HG03060 (cell line): ENCODE data around the gene ZNF331.

Experiments used
- ATAC-seq: cut with Tn5 transposase; IDR thresholded peaks from one replicate; pipeline ENCODE4 v1.9.1; 2021; ENCODE audit warnings: low read depth, moderate number of reproducible peaks; ENCODE audit not compliant: unreplicated experiment

ZNF331 gene

DNA sequence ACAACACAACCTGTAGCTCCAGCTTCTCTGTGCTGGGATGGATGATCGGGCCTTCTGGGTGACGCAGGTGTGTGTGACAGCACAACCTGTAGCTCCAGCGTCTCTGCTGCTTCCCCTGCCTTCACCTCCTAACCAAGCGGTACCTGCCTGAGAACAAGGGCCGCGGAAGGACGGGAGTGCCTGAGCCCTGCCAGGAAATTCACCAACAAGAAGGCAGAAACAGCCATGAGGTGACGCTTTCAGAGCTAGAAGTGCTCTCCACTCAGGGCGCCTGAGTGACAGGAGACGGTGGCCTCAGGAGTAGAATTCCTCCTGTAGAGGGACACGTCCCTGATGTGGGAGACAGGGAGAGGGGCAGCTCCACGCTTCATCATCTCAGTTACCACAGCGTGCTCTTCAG, 17.4 kb downstream of the ZNF331 start:
- no peak for ATAC-seq

DNA sequence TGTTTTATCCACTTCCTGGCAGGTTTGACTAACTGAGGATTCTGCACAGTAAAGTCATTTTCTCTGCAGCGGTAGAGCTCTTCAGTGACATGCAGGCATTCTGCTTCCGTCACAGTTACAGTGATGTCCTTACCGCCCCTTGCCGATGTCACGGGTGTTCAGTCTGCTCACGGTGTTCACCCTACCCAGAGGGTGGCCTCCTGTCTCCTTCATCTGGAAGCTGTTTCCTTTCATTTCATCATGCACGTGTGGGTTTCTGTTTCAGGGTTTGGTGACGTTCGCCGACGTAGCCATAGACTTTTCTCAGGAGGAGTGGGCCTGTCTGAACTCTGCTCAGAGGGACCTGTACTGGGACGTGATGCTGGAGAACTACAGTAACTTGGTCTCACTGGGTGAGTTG, 33.4 kb downstream of the ZNF331 start:
- ATAC-seq, result no peak

DNA sequence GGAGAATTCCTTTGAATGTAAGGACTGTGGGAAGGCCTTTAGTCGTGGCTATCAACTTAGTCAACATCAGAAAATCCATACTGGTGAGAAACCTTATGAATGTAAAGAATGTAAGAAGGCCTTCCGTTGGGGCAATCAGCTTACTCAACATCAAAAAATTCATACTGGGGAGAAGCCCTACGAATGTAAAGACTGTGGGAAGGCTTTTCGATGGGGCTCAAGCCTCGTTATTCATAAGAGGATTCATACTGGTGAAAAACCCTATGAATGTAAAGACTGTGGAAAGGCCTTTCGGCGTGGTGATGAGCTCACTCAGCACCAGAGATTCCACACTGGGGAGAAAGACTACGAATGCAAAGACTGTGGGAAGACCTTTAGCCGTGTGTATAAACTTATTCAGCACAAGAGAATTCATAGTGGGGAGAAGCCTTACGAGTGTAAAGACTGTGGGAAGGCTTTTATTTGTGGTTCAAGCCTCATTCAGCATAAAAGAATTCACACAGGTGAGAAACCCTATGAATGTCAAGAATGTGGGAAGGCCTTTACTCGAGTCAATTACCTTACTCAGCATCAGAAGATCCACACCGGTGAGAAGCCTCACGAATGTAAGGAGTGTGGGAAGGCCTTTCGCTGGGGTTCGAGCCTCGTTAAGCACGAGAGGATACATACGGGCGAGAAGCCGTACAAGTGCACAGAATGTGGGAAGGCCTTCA, 39.2 kb downstream of the ZNF331 start:
- ATAC-seq, result no peak

DNA sequence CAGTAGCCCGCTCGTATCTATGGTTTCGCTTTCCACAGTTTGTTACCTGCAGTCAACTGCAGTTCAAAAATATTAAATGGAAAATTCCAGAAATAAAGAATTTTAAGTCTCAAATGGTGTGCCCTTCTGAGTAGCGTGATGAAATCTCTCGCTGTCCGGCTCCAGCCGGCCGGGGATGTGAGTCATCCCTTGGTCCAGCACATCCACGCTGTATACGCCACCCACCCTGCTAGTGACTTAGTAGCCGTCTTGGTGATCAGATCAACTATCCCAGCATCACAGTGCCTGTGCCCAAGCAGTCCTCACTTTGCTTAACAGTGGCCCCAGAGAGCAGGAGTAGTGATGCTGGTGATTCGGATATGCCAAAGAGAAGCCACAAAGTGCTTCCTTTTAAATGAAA, 40.0 kb downstream of the ZNF331 start:
- no peak for ATAC-seq

DNA sequence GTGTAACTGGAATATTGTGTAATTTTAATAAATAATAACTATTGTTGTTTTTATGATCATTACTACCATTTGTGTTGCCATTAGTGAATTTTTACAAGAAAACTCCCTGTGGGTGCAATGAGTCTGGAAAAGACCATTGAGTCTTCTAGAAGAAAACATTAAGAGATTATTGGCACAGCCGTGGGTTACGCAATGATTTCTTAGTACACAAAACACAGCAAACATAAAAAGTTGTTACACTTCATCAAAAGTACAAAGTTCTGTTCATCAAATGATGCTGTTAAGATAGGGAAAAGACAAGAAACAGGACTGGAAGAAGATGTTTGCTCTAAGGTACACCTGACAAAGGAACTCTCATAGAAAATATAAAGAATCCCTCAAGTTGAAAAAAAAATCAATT, 41.6 kb downstream of the ZNF331 start:
- no peak for ATAC-seq

DNA sequence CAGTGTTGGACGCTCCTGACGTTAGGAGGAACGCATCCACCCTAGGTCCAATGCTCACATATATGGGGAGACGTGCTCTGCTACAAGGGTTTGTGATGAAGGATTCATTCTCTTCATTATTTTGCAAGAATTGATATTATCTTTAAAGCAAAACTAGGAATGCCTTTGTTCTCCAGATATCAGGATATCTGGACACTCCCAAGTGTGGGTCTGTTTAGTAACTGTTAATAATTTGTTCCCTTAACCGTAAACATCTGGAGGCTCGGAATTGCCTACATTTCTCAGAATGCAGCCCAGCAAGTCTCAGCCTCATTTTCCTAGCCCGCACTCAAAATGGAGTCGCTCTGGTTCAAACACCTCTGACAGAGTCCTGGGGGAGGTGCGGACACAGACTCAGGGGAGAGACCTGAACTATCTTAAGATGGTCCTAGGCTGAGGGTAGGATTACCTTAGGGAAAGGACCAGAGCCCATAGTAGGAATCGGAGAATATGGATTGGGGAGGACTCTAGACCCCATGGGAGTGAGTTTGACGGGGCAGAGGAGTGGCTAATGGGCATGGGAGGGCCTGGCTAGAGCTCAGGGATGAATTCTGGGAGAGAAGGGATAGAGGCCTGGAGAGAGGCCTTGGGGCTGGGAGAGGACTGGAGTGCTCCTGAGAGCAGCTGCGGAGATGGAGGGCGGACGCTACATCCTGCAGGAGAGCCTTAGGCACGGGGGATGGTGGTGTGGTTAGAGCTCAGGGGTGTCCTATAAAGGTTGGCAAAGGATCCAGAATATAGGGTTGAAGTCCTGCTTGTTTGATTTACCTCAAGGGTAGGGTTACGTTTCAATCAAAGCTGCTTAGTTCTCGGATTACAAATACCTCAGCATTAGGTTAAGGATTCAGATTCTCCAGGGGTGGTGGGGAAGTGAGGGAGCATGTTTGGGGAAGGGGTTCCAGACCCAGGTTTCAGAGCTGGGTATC, 43.2 kb downstream of the ZNF331 start:
- ATAC-seq, result no peak

DNA sequence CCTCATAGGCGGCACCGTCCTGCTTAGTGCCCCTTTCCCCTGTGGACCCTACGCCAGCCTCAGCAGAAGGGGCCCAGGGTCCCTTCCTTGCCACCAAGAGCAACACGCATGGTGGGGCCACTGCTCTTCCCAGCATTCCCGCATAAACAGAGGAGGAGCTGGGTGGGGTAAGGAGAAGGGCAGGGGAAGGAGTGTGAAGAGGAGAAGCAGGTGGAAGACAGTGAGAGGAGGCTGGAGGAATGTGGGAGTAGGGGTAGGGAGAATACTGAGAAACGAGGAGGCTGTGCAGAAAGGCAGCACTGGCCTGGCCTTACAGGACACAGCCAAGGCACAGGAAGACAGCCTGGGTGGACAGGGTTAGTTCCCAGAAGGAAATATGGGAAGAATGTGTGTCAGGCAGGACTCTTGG, 43.9 kb downstream of the ZNF331 start:
- no peak for ATAC-seq

DNA sequence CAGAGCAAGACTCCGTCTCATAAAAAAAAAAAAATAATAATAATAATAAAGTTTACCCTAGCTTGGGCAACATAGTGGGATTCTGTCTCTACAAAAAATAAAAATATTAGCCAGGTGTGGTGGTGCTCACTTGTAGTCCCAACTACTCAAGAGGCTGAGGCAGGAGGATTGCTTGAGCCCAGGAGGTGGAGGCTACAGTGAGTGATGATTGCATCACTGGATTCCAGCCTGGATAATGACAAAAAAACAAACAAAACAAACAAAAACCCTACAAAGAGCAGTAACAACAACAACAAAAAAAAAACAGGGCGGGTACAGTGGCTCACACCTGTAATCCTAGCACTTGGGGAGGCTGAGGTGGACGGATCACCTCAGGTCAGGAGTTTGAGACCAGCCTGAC, 45.2 kb downstream of the ZNF331 start:
- ATAC-seq, result no peak

DNA sequence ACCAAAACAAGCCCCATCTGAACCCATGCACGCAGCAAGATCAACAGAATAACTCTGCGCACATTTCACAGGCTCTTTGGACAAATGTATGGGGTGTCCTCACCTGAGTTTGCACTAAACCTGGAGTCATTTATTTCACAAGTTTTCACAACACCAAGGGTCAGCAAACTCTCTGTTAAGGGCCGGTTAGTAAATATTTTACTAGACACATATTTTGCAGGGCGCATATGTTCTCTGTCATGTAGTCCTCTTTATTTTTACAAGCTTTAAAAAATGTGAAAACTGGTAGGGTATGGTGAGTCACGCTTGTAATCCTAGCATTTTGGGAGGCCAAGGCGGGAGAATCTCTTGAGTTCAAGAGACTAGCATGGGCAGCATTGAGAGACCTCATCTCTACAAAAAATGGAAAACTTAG, 48.3 kb downstream of the ZNF331 start:
- no peak for ATAC-seq

DNA sequence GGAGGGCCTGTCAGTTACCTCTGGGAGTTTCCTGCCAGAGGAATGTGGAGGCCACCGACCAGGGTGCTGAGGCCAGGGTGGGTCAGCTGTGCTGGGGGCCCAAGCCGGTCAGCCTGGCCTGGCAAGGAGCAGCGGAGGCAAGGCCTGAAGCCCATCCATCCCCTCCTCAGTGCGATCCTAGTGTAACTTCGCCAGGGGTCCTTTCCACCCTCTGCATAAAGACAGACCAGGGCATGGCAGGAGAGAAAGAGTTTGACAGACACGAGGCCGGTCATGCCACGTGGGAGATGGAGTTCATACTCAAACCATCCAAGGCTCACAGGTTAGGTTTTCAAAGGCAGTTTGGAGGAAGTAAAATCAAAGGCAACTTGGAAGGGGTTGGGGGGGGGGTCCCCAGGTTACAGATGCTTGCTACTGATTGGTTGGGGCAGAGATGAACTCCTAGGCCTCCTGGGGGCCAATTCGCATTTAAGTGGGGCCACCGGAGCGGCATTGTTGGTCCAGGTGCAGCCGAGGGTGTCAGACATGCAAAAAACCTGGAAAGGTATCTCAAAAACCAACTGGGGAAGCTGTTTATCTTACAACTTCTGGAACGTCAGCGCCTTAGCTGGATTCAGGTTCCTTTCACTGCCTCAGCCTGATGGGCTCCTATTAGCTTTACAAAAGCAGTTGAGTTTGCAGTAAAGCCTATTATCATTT, 57.0 kb downstream of the ZNF331 start:
- ATAC-seq, result no peak

DNA sequence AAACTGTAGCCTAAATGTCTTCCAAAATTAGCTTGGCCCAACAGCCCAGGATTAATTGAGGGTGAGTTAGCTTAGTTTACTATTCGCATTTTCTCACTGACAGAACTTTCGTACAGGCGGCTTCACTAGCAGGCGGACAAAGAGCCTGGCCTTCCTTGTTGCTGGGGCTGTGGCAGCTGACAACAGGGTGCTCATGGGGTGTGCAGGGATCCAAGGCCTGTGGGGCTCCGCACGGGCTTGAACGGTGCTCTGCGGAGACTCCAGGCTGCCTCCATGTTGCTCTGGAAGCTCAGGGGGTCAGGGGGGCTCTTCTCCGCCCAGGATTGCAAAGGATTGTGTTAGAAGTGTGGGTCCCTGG, 57.5 kb downstream of the ZNF331 start:
- no peak for ATAC-seq

DNA sequence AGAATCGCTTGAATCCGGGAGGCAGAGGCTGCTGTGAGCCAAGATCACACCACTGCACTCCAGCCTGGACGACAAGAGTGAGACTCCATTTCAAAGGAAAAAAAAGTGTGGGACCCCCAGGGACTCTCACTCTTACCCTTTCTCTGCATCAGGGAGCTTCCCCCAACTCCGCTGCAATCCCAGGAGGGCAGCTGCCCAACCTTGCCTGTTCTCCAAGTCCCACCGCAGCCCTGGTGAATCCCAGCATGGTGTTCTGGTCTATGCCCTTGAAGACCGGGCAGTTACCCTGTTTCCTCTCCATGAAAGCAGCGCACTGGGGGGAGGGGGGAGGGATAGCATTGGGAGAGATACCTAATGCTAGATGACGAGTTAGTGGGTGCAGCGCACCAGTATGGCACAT, 58.1 kb downstream of the ZNF331 start:
- ATAC-seq, result no peak

DNA sequence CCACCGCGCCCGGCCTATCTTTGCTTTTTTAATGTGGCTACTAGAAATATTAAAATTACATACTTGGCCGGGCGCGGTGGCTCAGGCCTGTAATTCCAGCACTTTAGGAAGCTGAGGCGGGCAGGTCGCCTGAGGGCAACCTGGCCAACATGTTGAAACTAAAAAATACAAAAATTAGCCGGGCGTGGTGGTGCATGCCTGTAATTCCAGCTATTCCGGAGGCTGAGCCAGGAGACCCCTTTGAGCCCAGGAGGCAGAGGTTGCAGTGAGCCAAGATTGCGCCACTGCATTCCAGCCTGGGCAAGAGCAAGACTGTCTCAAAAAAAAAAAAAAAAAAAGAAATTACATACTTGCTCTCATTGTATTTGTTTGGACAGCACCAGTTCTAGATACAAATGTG, 59.1 kb downstream of the ZNF331 start:
- no peak for ATAC-seq

DNA sequence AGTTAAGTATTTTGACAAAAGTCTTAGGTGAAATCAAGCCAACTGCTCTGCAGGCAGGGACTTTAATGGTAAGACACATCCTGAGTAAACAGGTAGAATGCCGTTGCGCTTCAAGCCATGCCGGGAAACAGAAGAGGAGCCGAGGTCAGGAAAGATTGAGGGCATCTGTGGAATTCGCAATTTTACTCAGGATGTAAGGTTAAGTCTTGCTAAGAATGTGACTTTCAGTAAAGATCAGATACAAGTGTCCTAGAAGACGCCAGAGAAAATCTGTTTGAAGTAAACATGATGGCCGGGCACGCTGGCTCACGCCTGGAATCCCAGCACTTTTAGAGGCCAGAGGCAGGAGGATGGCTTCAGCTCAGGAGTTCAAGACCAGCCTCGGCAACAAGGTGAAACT, 60.4 kb downstream of the ZNF331 start:
- no peak for ATAC-seq

DNA sequence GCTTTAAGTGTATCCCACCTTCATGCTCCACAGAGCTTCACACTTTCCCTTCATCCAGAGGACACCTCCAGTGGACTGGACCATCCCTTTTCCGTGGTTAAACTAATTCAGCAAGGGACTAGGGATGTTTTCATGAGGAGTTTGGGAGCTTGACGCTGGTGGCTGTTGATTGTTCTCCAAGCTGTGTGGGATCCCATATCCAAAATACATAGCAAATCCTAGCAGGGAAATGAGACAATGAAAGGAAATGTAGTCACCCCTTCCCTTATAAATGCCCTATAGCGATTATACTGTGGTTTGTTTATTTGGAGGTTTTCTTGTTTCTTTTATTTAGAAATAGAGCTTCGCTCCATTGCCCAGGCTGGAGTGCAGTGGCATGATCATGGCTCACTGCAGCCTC, 62.3 kb downstream of the ZNF331 start:
- no peak for ATAC-seq

DNA sequence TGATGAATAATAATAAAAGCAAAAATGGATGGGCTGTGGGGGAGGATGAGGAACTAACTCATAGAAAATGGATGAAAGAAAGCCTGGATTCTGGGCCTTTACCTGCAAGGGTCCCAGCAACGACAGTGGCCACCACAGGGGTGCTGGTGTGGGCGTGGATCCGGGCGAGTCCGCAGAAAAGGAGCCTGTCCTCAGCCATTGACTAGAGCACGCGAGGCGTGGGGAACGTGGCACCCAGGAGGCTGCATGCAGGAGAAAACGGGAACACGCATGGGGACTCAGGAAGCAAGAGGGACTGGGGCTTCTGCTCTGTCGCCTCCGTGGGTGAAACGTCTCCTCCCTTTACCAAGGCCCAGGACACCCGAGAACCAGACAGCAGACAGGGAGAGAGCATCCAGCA, 68.1 kb downstream of the ZNF331 start:
- no peak for ATAC-seq

DNA sequence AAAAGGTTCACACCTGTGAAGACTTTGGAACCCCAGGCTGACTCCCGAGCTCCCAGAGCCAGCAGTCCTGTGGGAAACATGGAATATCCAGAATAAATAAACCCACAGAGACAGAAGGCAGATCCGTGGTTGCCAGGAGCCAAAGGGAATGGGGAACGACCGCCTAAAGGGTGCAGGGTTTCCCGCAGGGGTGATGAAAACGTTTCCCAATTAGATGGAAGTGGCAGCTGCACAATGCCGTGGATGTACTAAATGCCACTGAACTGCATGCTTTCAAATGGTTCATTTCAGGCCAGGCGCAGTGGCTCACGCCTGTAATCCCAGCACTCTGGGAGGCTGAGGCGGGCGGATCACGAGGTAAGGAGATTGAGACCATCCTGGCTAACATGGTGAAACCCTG, 70.4 kb downstream of the ZNF331 start:
- ATAC-seq, result no peak

DNA sequence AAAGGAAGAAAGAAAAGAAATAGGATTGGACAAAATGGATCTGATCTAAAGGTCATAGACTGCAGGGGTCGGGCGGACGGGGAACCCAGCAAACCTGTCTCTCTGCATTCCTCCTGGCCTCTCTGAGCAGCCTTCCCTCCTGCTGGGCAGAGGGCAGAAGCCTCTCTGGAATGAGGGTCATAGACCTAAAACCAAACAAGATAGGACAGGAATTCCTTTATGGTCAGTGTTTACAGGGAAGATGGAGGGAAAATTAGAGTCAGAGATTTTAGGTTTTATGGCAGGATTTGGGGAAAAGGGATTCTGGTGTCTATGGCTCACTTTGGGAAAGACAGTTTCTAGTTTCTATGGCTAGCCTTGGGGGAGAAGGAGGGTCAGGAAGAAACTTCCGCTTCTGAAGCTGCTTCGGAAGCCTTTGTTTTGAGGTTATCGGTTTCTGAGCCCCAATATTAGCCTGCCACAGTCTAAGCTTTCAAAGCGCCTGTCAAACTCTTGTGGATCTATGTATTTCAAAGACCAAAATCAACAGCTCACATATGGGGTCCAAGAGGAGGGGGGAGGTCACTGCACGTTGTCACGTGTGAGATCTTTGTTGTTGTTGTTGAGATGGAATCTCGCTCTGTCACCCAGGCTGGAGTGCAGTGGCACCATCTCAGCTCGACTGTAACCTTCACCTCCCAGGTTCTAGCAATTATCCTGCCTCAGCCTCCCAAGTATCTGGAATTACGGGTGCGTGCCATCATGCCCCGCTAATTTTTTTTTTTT, 75.0 kb downstream of the ZNF331 start:
- no peak for ATAC-seq

DNA sequence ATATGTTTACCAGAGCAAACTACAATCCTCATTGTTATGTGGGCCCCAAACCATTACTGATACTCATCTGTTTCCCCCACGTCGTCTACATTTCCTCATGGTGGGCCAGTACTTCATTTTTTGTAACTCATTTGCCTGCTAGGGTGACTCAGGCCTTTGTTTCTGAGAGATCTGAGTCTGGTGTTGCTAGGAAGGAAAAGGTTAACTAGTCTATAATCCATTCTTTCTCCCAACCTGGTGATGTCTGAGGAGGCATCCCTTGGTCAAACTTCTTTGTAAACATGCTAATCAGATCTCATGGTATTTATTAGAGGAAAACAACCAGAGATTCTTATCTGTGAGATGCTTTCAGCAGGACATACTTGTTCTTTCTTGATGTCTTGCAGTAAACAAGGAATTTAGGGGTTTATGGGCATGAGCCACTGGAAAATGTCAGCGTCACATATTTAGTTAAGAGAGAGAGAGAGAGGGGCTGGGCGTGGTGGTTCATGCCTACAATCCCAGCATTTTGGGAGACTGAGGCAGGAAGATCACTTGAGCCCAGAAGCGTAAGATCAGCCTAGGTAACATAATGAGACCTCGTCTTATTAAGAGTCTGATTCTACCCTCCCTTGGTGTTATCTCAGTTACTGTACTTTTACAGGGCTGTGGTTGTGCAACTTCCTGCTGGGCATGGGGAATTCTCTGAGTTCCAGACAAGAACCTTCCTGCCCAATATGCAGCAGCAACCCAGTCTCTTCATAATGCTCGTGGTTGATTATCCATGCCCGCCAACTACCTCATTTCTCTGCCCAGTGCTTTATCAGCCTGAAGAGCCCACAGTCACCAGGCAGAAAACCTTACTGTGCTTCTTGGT, 84.2 kb downstream of the ZNF331 start:
- ATAC-seq, result no peak
